ENCODE measurements around the gene RPS2. TPM values are rescaled to one million over a fixed set of nuclear protein-coding genes. Genes with fewer than 3 reads are reported as not detected.
A peak's percentile ranks its signal among the peaks of the same experiment; 100 is the strongest.

RPS2 gene
- total and polyA plus RNA-seq, 10 donors = 1,930 to 6,006 (median 2,352) TPM

- Histone ChIP-seq H3K36me3 (peaks cover 0 to 20% (median 0%) of the 10 kb centered on the region in 6 donors), H3K27me3 (replicated peaks in 1 of 7) (no peaks in the 10 kb centered on the region), H3K9me3 (no peaks in the 10 kb centered on the region), H3K4me1 (peaks cover 46 to 61% (median 59%) of the 10 kb centered on the region in 6 donors), H3K4me3 (peak overlapping the region; percentile 50 to 97 (median 88)), H3K27ac (peak overlapping the region; percentile 78 to 95 (median 91))
- peak; percentile 89 for DNase-seq
- WGBS, 5 donors = 0 to 1% (median 1%) methylated on average over 18 to 55 of the region's 55 CpGs
- intact Hi-C loops (cut with DNase I; ENCODE audit: low total_unique reads) = no loop called here
- TF ChIP-seq POLR2AphosphoS5 (IDR thresholded peaks at IDR 0.05) (no peak), CTCF (IDR thresholded peaks at IDR 0.05 in 8 of 11, conservative IDR thresholded peaks at IDR 0.05 in 3 of 11) (peak in 1 of 11 experiments; percentile 8)
Observed at GRCh38 chr16:2009164-2009711, 44.6 kb upstream of the RPS2 start.

DNA sequence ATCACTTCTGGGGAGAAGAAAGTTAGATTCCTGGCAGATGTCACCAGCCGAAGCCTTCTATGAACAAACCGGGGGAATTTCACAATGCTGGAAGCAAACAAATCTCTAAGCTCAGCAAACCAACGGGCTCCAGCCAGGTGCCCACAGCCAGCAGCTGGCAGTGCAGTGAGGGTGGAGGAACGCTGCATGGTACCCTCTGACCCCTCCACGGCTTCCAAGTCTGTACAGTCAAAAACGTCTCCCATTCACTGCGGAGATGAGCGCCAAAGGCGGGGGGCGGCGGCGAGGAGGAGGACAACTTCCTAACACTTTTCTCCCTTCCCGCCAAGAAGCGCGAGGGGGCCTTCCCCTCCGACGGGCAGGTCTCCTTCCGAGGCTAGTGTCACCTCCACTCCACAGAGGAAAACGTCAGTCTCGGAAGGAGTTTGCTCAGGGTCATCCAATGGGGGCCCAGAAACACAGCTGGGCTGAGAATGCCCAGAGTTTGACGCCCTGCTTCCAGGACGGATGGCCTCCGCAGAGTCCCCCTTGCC, 44.1 kb upstream of the RPS2 start:
- peaks cover 50 to 66% (median 64%) of the 10 kb centered on the region in 6 donors for H3K4me1 ChIP-seq
- peak overlapping the region; percentile 78 to 95 (median 91) for H3K27ac ChIP-seq
- no peaks in the 10 kb centered on the region for H3K27me3 ChIP-seq (replicated peaks in 1 of 7)
- no peak for TF ChIP-seq POLR2A (IDR thresholded peaks at IDR 0.05)
- no peak for TF ChIP-seq CTCF (IDR thresholded peaks at IDR 0.05 in 8 of 11, conservative IDR thresholded peaks at IDR 0.05 in 3 of 11)
- TF ChIP-seq POLR2AphosphoS5 (IDR thresholded peaks at IDR 0.05) = no peak
- H3K36me3 ChIP-seq = peaks cover 0 to 20% (median 0%) of the 10 kb centered on the region in 6 donors
- H3K4me3 ChIP-seq = peak overlapping the region; percentile 50 to 97 (median 88)
- no peaks in the 10 kb centered on the region for H3K9me3 ChIP-seq
- WGBS, 5 donors = 1 to 5% (median 2%) methylated on average over 16 to 23 of the region's 23 CpGs
- intact Hi-C loops (cut with DNase I; ENCODE audit: low total_unique reads) = no loop called here
- peak; percentile 82 for DNase-seq

- peak overlapping the region; percentile 50 to 97 (median 88) for H3K4me3 ChIP-seq
- peaks cover 2 to 24% (median 5%) of the 10 kb centered on the region in 6 donors for H3K36me3 ChIP-seq
- 12 to 26% (median 16%) methylated on average over 15 of the region's 15 CpGs for WGBS, 5 donors
- no peak for TF ChIP-seq POLR2A (IDR thresholded peaks at IDR 0.05)
- peak in 2 of 3 donors; percentile 38 to 48 for TF ChIP-seq POLR2AphosphoS5 (IDR thresholded peaks at IDR 0.05)
- H3K27ac ChIP-seq = peak overlapping the region in 7 of 8 donors; percentile 88 to 95 (median 93)
- no peaks in the 10 kb centered on the region for H3K27me3 ChIP-seq (replicated peaks in 1 of 7)
- H3K9me3 ChIP-seq = no peaks in the 10 kb centered on the region
- intact Hi-C loops (cut with DNase I; ENCODE audit: low total_unique reads) = no loop called here
- peaks cover 54 to 73% (median 69%) of the 10 kb centered on the region in 6 donors for H3K4me1 ChIP-seq
- peak; percentile 79 for DNase-seq
Observed at GRCh38 chr16:2008009-2008526, 43.4 kb upstream of the RPS2 start.

DNA sequence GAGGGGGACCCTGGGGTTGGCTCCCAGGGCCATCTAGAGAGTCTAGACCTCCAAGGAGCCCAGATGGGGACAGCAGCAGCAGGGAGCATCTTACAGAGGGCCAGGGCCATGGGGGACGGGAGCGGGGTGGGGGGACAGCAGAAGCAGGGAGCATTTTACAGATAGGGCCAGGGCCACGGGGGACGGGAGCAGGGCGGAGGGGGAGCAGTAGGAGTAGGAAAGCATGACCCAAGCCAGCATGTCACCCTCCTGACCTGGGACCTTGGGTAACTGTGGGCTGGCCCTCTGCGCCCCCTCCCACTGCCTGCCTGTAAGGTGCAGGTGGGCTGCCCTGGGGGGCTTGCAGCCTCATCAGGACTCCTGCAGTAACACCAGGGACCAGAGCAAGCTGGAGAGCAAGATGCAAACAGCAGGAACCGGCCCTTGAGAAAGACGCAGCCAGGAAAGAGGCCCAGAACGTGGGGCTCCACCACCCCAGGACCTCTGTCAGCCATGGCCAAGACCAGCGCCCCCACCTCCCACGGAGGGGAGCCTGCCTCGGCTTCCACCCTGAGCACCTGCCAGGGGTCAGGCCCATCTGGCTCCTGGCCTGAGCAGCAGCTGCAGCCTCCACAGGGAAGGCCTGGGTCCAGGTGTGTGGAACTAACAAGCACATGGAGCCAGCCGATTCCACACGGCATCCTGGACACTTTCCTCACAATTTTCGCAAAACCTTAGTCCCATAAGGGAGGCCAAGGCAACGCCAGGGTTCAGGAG, 42.6 kb upstream of the RPS2 start:
- peak; percentile 74 for DNase-seq
- intact Hi-C loops (cut with DNase I; ENCODE audit: low total_unique reads) = no loop called here
- TF ChIP-seq CTCF (IDR thresholded peaks at IDR 0.05 in 8 of 11, conservative IDR thresholded peaks at IDR 0.05 in 3 of 11) (no peak), POLR2A (IDR thresholded peaks at IDR 0.05) (no peak), POLR2AphosphoS5 (IDR thresholded peaks at IDR 0.05) (no peak)
- H3K4me3 ChIP-seq = peak overlapping the region in 5 of 8 donors; percentile 69 to 97 (median 90)
- no peaks in the 10 kb centered on the region for H3K27me3 ChIP-seq (replicated peaks in 1 of 7)
- H3K36me3 ChIP-seq = peaks cover 5 to 32% (median 13%) of the 10 kb centered on the region in 6 donors
- H3K27ac ChIP-seq = peak overlapping the region in 5 of 8 donors; percentile 89 to 95 (median 94)
- peaks cover 54 to 76% (median 69%) of the 10 kb centered on the region in 6 donors for H3K4me1 ChIP-seq
- WGBS, 5 donors = 62 to 77% (median 75%) methylated on average over 12 to 16 of the region's 16 CpGs
- H3K9me3 ChIP-seq = no peaks in the 10 kb centered on the region
